ENCODE measurements around the gene CTDSP2. TPM values are rescaled to one million over a fixed set of nuclear protein-coding genes. Genes with fewer than 3 reads are reported as not detected.

The CTDSP2 gene
- total RNA-seq, 2 donors from 2014 or later, result 67.6 to 105 TPM

- TF ChIP-seq, protein P1, sequence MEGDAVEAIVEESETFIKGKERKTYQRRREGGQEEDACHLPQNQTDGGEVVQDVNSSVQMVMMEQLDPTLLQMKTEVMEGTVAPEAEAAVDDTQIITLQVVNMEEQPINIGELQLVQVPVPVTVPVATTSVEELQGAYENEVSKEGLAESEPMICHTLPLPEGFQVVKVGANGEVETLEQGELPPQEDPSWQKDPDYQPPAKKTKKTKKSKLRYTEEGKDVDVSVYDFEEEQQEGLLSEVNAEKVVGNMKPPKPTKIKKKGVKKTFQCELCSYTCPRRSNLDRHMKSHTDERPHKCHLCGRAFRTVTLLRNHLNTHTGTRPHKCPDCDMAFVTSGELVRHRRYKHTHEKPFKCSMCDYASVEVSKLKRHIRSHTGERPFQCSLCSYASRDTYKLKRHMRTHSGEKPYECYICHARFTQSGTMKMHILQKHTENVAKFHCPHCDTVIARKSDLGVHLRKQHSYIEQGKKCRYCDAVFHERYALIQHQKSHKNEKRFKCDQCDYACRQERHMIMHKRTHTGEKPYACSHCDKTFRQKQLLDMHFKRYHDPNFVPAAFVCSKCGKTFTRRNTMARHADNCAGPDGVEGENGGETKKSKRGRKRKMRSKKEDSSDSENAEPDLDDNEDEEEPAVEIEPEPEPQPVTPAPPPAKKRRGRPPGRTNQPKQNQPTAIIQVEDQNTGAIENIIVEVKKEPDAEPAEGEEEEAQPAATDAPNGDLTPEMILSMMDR (IDR thresholded peaks at IDR 0.05), result no peak
- peaks cover 0 to 8% of the 10 kb centered on the region in 2 donors for H3K4me1 ChIP-seq
- H3K4me3 ChIP-seq, result no peak overlapping the region
- H3K36me3 ChIP-seq, result peaks cover 85% of the 10 kb centered on the region
- H3K27ac ChIP-seq, result no peak overlapping the region
- no peaks in the 10 kb centered on the region for H3K27me3 ChIP-seq
- no peaks in the 10 kb centered on the region for H3K9me3 ChIP-seq
- no peak for DNase-seq (ENCODE audit: low spot score)
These were observed 39.9 kb downstream of the CTDSP2 start for GRCh38 chr12:57806677-57807076.

DNA sequence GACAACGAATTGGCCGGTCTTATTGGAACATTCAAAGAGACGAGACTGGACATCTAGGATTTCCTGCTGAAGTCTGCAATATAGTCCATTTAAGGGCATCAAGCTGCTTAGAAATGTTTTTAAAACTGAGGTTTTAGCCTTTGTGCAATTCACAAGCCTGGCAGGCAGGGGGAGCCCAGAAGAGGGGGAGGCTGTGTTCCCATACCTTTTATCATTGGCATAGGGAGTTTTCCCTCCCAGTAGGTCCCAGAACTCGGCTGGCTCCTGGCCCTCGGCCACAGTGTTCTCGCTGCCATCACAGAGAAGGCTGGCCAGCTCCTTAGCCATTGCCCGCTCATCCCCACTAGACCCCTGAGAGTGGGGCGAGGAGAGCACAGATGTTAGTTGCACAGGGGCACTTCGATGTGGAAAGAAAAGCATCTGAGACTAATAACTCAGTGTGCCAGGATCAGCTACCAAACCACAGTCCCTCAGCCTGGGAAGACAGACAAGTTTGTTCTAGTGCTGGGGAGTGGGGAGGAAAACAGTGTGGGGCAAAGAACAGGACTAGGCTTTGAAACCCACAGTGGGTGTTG lies 43.1 kb downstream of the CTDSP2 start:
- Histone ChIP-seq H3K36me3 (peaks cover 88% of the 10 kb centered on the region), H3K27me3 (no peaks in the 10 kb centered on the region), H3K27ac (peak overlapping the region in 1 of 2 donors; percentile 8), H3K9me3 (no peaks in the 10 kb centered on the region), H3K4me1 (peaks cover 0 to 8% of the 10 kb centered on the region in 2 donors), H3K4me3 (no peak overlapping the region)
- no peak for DNase-seq (ENCODE audit: low spot score)
- TF ChIP-seq, protein P1 (IDR thresholded peaks at IDR 0.05), result peak; percentile 64 to 89

- no peak overlapping the region for H3K27ac ChIP-seq
- DNase-seq (ENCODE audit: low spot score), result no peak
- TF ChIP-seq, protein P1 (IDR thresholded peaks at IDR 0.05), result no peak
- no peaks in the 10 kb centered on the region for H3K9me3 ChIP-seq
- no peaks in the 10 kb centered on the region for H3K27me3 ChIP-seq
- no peak overlapping the region for H3K4me3 ChIP-seq
- H3K4me1 ChIP-seq, result peaks cover 0 to 8% of the 10 kb centered on the region in 2 donors
- peaks cover 81% of the 10 kb centered on the region for H3K36me3 ChIP-seq
These were observed 43.9 kb downstream of the CTDSP2 start for GRCh38 chr12:57802607-57803006.

DNA sequence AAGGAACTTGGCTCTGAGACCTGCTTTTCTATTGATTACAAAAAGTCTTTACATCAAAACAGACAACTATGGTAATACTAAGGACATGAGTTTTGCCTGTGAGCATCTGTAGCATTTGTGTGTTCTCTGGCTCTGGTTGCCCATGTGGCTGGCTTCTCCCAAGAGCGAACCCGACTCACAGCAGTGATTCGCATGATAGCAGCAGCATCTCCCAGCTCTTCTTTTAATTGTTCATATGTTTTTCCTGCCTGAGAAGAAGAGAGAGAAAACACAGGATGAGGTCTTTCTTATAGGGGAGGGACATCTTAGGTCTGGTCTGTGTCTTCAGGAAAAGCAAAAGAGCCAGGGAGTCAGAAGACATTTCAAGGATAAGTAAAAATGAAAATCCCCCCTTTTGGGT lies 45.6 kb downstream of the CTDSP2 start:
- H3K27ac ChIP-seq, result no peak overlapping the region
- H3K36me3 ChIP-seq, result peaks cover 80% of the 10 kb centered on the region
- TF ChIP-seq, protein P1 (IDR thresholded peaks at IDR 0.05), result no peak
- no peaks in the 10 kb centered on the region for H3K27me3 ChIP-seq
- peaks cover 0 to 8% of the 10 kb centered on the region in 2 donors for H3K4me1 ChIP-seq
- DNase-seq (ENCODE audit: low spot score), result no peak
- no peaks in the 10 kb centered on the region for H3K9me3 ChIP-seq
- no peak overlapping the region for H3K4me3 ChIP-seq

- H3K9me3 ChIP-seq, result no peaks in the 10 kb centered on the region
- no peak overlapping the region for H3K4me3 ChIP-seq
- H3K4me1 ChIP-seq, result no peaks in the 10 kb centered on the region
- H3K27ac ChIP-seq, result no peak overlapping the region
- TF ChIP-seq, protein P1 (IDR thresholded peaks at IDR 0.05), result no peak
- DNase-seq (ENCODE audit: low spot score), result no peak
- peaks cover 81% of the 10 kb centered on the region for H3K36me3 ChIP-seq
- H3K27me3 ChIP-seq, result no peaks in the 10 kb centered on the region
These were observed 48.6 kb downstream of the CTDSP2 start for GRCh38 chr12:57797933-57798332.

- Histone ChIP-seq H3K27me3 (no peaks in the 10 kb centered on the region), H3K9me3 (no peaks in the 10 kb centered on the region), H3K4me3 (no peak overlapping the region), H3K4me1 (no peaks in the 10 kb centered on the region), H3K27ac (no peak overlapping the region), H3K36me3 (peaks cover 81% of the 10 kb centered on the region)
- TF ChIP-seq, protein P1 (IDR thresholded peaks at IDR 0.05), result no peak
- DNase-seq (ENCODE audit: low spot score), result no peak
These were observed 49.5 kb downstream of the CTDSP2 start for GRCh38 chr12:57796996-57797395.

All from right atrium auricular region (tissue), 2 donors.